Panc1 (cell line): ENCODE measurements around the gene IL34.

Source experiments
- POLR2AphosphoS5 ChIP-seq: IDR thresholded peaks from 2 replicates; pipeline ENCODE4 v1.6.1; 2012; ENCODE audit warnings: mild to moderate bottlenecking, low read depth, low read length, moderate library complexity
- TCF7L2 ChIP-seq: IDR thresholded peaks from 2 replicates; pipeline ENCODE4 v1.6.1; 2011; ENCODE audit warnings: mild to moderate bottlenecking, low read depth, low read length, inconsistent platforms
- TF ChIP-seq, protein P1 (sequence below): fragments of 450-650 bp; IDR thresholded peaks from 2 replicates; pipeline ENCODE4 v1.5.1; 2017; ENCODE audit warnings: mild to moderate bottlenecking
- TF ChIP-seq, protein P2 (sequence below), 2 experiments: IDR thresholded peaks; 2 replicates each; pipeline ENCODE4 v1.6.1; 2011 to 2012; ENCODE audit warnings: low read depth in 2 of 2, control low read depth in 1 of 2, low read length in 1 of 2, mild to moderate bottlenecking in 1 of 2, moderate library complexity in 1 of 2; ENCODE audit not compliant: insufficient read depth in 1 of 2

DNA sequence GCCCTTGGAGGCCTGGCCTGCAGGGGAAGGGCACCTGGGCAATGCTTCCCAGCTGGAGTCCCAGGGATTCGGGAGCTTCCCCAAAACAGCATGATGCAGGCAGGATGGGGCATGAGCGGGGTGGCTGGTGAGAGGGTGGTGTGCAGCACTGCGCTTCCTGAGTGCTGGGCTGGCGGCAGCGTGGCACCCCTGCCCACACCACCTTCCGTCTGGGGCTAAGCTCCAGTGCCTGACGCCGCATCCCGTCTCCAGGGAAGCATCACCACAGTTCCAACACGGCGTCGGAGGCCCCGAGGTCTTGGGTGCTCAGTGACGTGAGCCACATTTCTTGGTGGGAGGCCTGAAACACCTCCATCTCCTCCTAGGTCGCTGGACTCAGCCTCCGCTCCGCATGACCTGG, 53.3 kb downstream of the IL34 start:
- TF ChIP-seq, protein P1, sequence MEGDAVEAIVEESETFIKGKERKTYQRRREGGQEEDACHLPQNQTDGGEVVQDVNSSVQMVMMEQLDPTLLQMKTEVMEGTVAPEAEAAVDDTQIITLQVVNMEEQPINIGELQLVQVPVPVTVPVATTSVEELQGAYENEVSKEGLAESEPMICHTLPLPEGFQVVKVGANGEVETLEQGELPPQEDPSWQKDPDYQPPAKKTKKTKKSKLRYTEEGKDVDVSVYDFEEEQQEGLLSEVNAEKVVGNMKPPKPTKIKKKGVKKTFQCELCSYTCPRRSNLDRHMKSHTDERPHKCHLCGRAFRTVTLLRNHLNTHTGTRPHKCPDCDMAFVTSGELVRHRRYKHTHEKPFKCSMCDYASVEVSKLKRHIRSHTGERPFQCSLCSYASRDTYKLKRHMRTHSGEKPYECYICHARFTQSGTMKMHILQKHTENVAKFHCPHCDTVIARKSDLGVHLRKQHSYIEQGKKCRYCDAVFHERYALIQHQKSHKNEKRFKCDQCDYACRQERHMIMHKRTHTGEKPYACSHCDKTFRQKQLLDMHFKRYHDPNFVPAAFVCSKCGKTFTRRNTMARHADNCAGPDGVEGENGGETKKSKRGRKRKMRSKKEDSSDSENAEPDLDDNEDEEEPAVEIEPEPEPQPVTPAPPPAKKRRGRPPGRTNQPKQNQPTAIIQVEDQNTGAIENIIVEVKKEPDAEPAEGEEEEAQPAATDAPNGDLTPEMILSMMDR = no peak
- TF ChIP-seq POLR2AphosphoS5 (no peak), TCF7L2 (no peak)
- TF ChIP-seq, protein P2, sequence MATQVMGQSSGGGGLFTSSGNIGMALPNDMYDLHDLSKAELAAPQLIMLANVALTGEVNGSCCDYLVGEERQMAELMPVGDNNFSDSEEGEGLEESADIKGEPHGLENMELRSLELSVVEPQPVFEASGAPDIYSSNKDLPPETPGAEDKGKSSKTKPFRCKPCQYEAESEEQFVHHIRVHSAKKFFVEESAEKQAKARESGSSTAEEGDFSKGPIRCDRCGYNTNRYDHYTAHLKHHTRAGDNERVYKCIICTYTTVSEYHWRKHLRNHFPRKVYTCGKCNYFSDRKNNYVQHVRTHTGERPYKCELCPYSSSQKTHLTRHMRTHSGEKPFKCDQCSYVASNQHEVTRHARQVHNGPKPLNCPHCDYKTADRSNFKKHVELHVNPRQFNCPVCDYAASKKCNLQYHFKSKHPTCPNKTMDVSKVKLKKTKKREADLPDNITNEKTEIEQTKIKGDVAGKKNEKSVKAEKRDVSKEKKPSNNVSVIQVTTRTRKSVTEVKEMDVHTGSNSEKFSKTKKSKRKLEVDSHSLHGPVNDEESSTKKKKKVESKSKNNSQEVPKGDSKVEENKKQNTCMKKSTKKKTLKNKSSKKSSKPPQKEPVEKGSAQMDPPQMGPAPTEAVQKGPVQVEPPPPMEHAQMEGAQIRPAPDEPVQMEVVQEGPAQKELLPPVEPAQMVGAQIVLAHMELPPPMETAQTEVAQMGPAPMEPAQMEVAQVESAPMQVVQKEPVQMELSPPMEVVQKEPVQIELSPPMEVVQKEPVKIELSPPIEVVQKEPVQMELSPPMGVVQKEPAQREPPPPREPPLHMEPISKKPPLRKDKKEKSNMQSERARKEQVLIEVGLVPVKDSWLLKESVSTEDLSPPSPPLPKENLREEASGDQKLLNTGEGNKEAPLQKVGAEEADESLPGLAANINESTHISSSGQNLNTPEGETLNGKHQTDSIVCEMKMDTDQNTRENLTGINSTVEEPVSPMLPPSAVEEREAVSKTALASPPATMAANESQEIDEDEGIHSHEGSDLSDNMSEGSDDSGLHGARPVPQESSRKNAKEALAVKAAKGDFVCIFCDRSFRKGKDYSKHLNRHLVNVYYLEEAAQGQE (IDR thresholded peaks at IDR 0.05; ENCODE audit: insufficient read depth in 1 of 2, low read depth in 2 of 2, low read length in 1 of 2) = no peak
